Neural cell (in vitro differentiated cells): Measurements from ENCODE around the gene NNT. TPM values are rescaled to one million over a fixed set of nuclear protein-coding genes. Genes with fewer than 3 reads are reported as not detected.

ENCODE experiments used
- H2AFZ ChIP-seq: fragments of 200-600, 300-800 bp; sonication (generic), shearing (Covaris generic); 2 replicates; pipeline ENCODE4 v1.6.0; 2014; ENCODE audit warnings: low read depth, mild to moderate bottlenecking, antibody characterized with exemption, low read length, moderate library complexity
- H3F3A ChIP-seq: fragments of 200-600 bp; shearing (Covaris generic); 2 replicates; pipeline ENCODE4 v1.6.1; 2016; ENCODE audit warnings: mild to moderate bottlenecking, moderate library complexity, mixed read lengths, antibody characterized with exemption, low read length; ENCODE audit not compliant: insufficient read depth, poor library complexity, severe bottlenecking
- H3K27ac ChIP-seq: fragments of 200-600, 300-800 bp; sonication (generic), shearing (Covaris generic); 2 replicates; pipeline ENCODE4 v1.5.1; 2014; ENCODE audit warnings: mild to moderate bottlenecking, low read length, moderate library complexity
- H3K27me3 ChIP-seq: fragments of 300-800, 200-600 bp; sonication (generic), shearing (Covaris generic); 2 replicates; pipeline ENCODE4 v1.6.0; 2014; ENCODE audit warnings: mild to moderate bottlenecking, low read depth, low read length, moderate library complexity; ENCODE audit not compliant: insufficient read depth
- H3K36me3 ChIP-seq: fragments of 300-800, 200-600 bp; sonication (generic), shearing (Covaris generic); 2 replicates; pipeline ENCODE4 v1.5.1; 2014; ENCODE audit warnings: mild to moderate bottlenecking, antibody characterized with exemption, low read length, moderate library complexity; ENCODE audit not compliant: insufficient read depth
- H3K4me2 ChIP-seq: fragments of 300-800, 200-600 bp; sonication (generic), shearing (Covaris generic); 2 replicates; pipeline ENCODE4 v1.6.0; 2014; ENCODE audit warnings: mild to moderate bottlenecking, low read length
- H3K4me3 ChIP-seq: fragments of 300-800, 200-600 bp; sonication (generic), shearing (Covaris generic); 2 replicates; pipeline ENCODE4 v1.5.1; 2014; ENCODE audit warnings: mild to moderate bottlenecking, low read length, moderate library complexity
- H3K79me2 ChIP-seq: fragments of 200-600 bp; shearing (Covaris generic); replicated peaks from 2 replicates; pipeline ENCODE4 v1.6.0; 2014; ENCODE audit warnings: mild to moderate bottlenecking, low read length, moderate library complexity; ENCODE audit not compliant: insufficient read depth
- H3K9ac ChIP-seq: fragments of 300-800, 200-600 bp; sonication (generic), shearing (Covaris generic); 2 replicates; pipeline ENCODE4 v1.6.1; 2016; ENCODE audit warnings: mild to moderate bottlenecking, low read length, mixed read lengths
- H3K9me2 ChIP-seq: fragments of 200-600 bp; shearing (Covaris generic); 2 replicates; pipeline ENCODE4 v1.6.1; 2016; ENCODE audit warnings: mild to moderate bottlenecking, low read length, mixed read lengths; ENCODE audit not compliant: insufficient read depth
- H3K9me3 ChIP-seq: fragments of 200-600, 300-800 bp; sonication (generic), shearing (Covaris generic); 2 replicates; pipeline ENCODE4 v1.6.1; 2016; ENCODE audit warnings: mild to moderate bottlenecking, mixed run types, low read length, moderate library complexity, mixed read lengths
- H4K20me1 ChIP-seq: fragments of 200-600 bp; shearing (Covaris generic); 2 replicates; pipeline ENCODE4 v1.6.1; 2016; ENCODE audit warnings: mild to moderate bottlenecking, mixed run types; ENCODE audit not compliant: insufficient read depth
- CTCF ChIP-seq: fragments of 450-650 bp; IDR thresholded peaks from 2 replicates; pipeline ENCODE4 v1.5.1; 2014; ENCODE audit warnings: antibody characterized with exemption, mild to moderate bottlenecking, moderate library complexity; ENCODE audit not compliant: poor library complexity, severe bottlenecking
- EP300 ChIP-seq: fragments of 450-650 bp; conservative IDR thresholded peaks from 2 replicates; pipeline ENCODE4 v1.6.1; 2014; ENCODE audit warnings: antibody characterized with exemption, mild to moderate bottlenecking, moderate library complexity; ENCODE audit not compliant: poor library complexity, severe bottlenecking
- EZH2 ChIP-seq: fragments of 200-600, 300-800 bp; shearing (Covaris generic), sonication (generic); IDR thresholded peaks from 2 replicates; pipeline ENCODE4 v1.6.1; 2014; ENCODE audit warnings: antibody characterized with exemption, low read length, borderline replicate concordance, mild to moderate bottlenecking; ENCODE audit not compliant: insufficient read depth, poor library complexity, severe bottlenecking
- MXI1 ChIP-seq: fragments of 450-650 bp; conservative IDR thresholded peaks from 2 replicates; pipeline ENCODE4 v1.6.1; 2014; ENCODE audit warnings: antibody characterized with exemption, mild to moderate bottlenecking; ENCODE audit not compliant: poor library complexity, severe bottlenecking
- POLR2AphosphoS5 ChIP-seq: IDR thresholded peaks from 2 replicates; pipeline ENCODE4 v1.6.1; 2012
- RAD21 ChIP-seq: fragments of 450-650 bp; conservative IDR thresholded peaks from 2 replicates; pipeline ENCODE4 v1.6.1; 2014; ENCODE audit warnings: antibody characterized with exemption, mild to moderate bottlenecking, moderate library complexity
- REST ChIP-seq: IDR thresholded peaks from 2 replicates; pipeline ENCODE4 v1.6.1; 2012; ENCODE audit warnings: borderline replicate concordance
- SMC3 ChIP-seq: fragments of 450-650 bp; conservative IDR thresholded peaks from 2 replicates; pipeline ENCODE4 v1.6.1; 2014; ENCODE audit warnings: antibody characterized with exemption, mild to moderate bottlenecking, moderate library complexity; ENCODE audit not compliant: poor library complexity
- TAF1 ChIP-seq: IDR thresholded peaks from 2 replicates; pipeline ENCODE4 v1.6.1; 2012; ENCODE audit warnings: low read depth
- polyA plus RNA-seq: library from polyadenylated mRNA; depleted of rRNA; stranded (reverse); fragments of >200 nt; gene quantifications from 2 replicates; pipeline ENCODE4 v1.2.3, GENCODE V29; 2014

Gene NNT
- polyA plus RNA-seq, 1 donor from 2014 or later = 120 TPM

- H3K9me3 ChIP-seq = no peaks in the 10 kb centered on the region
- peak overlapping the region; percentile 65 for H3K27ac ChIP-seq
- no peaks in the 10 kb centered on the region for H3K9me2 ChIP-seq
- H3K79me2 ChIP-seq = peaks cover 4% of the 10 kb centered on the region
- TF ChIP-seq TAF1 = no peak
- no peak for TF ChIP-seq SMC3
- no peak for TF ChIP-seq RAD21
- no peak for TF ChIP-seq MXI1
- no peak for TF ChIP-seq POLR2AphosphoS5
- TF ChIP-seq CTCF = no peak
- TF ChIP-seq EP300 = no peak
- TF ChIP-seq REST = no peak
- no peak for TF ChIP-seq EZH2
- peak overlapping the region; percentile 95 for H2AFZ ChIP-seq
- peak overlapping the region; percentile 71 for H3K4me3 ChIP-seq
- H3F3A ChIP-seq = no peaks in the 10 kb centered on the region
- H4K20me1 ChIP-seq = no peaks in the 10 kb centered on the region
- peak overlapping the region; percentile 85 for H3K9ac ChIP-seq
- peak overlapping the region; percentile 85 for H3K4me2 ChIP-seq
- no peaks in the 10 kb centered on the region for H3K36me3 ChIP-seq
- no peaks in the 10 kb centered on the region for H3K27me3 ChIP-seq
Observed at GRCh38 chr5:43601454-43602260, 1.3 kb upstream of the NNT start.

- Histone ChIP-seq H3K27me3 (no peaks in the 10 kb centered on the region), H3K9me2 (no peaks in the 10 kb centered on the region), H3K4me2 (peak overlapping the region; percentile 85), H3K27ac (peak overlapping the region; percentile 49), H3K4me3 (peak overlapping the region; percentile 71), H3K9me3 (no peaks in the 10 kb centered on the region), H3K9ac (peak overlapping the region; percentile 85), H2AFZ (peak overlapping the region; percentile 95), H4K20me1 (no peaks in the 10 kb centered on the region), H3F3A (no peaks in the 10 kb centered on the region), H3K36me3 (no peaks in the 10 kb centered on the region), H3K79me2 (peaks cover 4% of the 10 kb centered on the region)
- no peak for TF ChIP-seq MXI1
- no peak for TF ChIP-seq EP300
- TF ChIP-seq REST = no peak
- TF ChIP-seq SMC3 = no peak
- no peak for TF ChIP-seq RAD21
- TF ChIP-seq POLR2AphosphoS5 = no peak
- TF ChIP-seq TAF1 = no peak
- no peak for TF ChIP-seq CTCF
- TF ChIP-seq EZH2 = no peak
Observed at GRCh38 chr5:43603344-43604217, 601 bp downstream of the NNT start.
